Measurements from ENCODE around the gene ZNF497. TPM values are rescaled to one million over a fixed set of nuclear protein-coding genes. Genes with fewer than 3 reads are reported as not detected.

ZNF497 gene
- total and polyA plus RNA-seq, 2 of the 13 experiments (the other 11 are each of a cell fraction or from before 2014, with no cell fraction given): 1.5 to 1.9 TPM

DNA sequence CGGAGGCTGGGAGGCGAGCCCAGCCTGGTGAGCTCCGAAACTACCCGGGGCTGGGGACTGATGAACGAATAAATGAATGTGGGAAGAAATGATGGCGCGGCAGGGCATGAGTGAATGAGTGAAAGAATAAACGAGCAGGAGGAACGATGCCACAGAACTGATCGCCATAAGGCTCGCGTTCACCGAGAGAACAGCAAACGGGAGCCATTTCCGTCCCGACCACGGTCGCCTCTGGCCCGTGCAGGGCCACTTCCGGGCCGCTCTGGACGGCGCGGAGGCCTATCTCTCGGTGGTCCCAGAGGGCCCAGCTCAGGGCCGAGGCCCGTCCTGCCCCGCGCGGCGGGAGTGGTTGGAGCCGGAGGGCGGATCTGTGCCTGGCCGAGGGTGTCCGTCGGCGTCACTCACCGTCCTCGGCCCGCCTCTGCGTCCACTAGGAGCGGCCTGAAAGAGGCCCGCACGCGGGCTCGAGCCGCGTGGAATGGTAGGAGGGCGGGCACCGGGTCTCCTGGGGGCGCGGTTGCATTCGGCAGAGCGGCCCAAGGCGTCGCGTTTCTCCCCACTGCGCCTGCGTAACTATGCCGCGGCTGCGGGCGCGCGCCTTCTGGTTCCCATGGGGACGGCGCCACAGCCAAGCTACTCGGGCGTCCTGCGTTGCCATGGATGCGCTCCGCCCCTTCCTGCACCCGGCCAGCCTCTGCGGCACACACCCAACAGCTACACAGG, at the start of gene ZNF497 (continued):
- TF ChIP-seq TSC22D2 (CRISPR knock-in tag; IDR thresholded peaks at IDR 0.05; ENCODE audit: borderline replicate concordance): no peak
- TF ChIP-seq U2AF2 (IDR thresholded peaks at IDR 0.05; ENCODE audit: low read depth, low read length): peak; percentile 99
- no peak; the same call in 1 of the 2 replicates for TF ChIP-seq MIER2 (CRISPR knock-in tag; IDR thresholded peaks at IDR 0.05)
- peak; percentile 72; the same call in 1 of the 2 replicates for TF ChIP-seq ZNF670 (CRISPR knock-in tag; IDR thresholded peaks at IDR 0.05; ENCODE audit: borderline replicate concordance)
- TF ChIP-seq HNRNPK (IDR thresholded peaks at IDR 0.05; ENCODE audit: low read depth, low read length, poor library complexity, severe bottlenecking): no peak
- TF ChIP-seq, protein P1, sequence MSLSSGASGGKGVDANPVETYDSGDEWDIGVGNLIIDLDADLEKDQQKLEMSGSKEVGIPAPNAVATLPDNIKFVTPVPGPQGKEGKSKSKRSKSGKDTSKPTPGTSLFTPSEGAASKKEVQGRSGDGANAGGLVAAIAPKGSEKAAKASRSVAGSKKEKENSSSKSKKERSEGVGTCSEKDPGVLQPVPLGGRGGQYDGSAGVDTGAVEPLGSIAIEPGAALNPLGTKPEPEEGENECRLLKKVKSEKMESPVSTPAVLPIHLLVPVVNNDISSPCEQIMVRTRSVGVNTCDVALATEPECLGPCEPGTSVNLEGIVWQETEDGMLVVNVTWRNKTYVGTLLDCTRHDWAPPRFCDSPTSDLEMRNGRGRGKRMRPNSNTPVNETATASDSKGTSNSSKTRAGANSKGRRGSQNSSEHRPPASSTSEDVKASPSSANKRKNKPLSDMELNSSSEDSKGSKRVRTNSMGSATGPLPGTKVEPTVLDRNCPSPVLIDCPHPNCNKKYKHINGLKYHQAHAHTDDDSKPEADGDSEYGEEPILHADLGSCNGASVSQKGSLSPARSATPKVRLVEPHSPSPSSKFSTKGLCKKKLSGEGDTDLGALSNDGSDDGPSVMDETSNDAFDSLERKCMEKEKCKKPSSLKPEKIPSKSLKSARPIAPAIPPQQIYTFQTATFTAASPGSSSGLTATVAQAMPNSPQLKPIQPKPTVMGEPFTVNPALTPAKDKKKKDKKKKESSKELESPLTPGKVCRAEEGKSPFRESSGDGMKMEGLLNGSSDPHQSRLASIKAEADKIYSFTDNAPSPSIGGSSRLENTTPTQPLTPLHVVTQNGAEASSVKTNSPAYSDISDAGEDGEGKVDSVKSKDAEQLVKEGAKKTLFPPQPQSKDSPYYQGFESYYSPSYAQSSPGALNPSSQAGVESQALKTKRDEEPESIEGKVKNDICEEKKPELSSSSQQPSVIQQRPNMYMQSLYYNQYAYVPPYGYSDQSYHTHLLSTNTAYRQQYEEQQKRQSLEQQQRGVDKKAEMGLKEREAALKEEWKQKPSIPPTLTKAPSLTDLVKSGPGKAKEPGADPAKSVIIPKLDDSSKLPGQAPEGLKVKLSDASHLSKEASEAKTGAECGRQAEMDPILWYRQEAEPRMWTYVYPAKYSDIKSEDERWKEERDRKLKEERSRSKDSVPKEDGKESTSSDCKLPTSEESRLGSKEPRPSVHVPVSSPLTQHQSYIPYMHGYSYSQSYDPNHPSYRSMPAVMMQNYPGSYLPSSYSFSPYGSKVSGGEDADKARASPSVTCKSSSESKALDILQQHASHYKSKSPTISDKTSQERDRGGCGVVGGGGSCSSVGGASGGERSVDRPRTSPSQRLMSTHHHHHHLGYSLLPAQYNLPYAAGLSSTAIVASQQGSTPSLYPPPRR (CRISPR knock-in tag; IDR thresholded peaks at IDR 0.05; ENCODE audit: borderline replicate concordance): 0 out of 2 replicates have a peak, but pooled peaks have one; percentile 22
- TF ChIP-seq ZIK1 (CRISPR knock-in tag; IDR thresholded peaks at IDR 0.05; ENCODE audit: borderline replicate concordance, low read depth): 0 out of 2 replicates have a peak, but pooled peaks have one; percentile 57
- TF ChIP-seq, protein P2, sequence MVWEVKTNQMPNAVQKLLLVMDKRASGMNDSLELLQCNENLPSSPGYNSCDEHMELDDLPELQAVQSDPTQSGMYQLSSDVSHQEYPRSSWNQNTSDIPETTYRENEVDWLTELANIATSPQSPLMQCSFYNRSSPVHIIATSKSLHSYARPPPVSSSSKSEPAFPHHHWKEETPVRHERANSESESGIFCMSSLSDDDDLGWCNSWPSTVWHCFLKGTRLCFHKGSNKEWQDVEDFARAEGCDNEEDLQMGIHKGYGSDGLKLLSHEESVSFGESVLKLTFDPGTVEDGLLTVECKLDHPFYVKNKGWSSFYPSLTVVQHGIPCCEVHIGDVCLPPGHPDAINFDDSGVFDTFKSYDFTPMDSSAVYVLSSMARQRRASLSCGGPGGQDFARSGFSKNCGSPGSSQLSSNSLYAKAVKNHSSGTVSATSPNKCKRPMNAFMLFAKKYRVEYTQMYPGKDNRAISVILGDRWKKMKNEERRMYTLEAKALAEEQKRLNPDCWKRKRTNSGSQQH (CRISPR knock-in tag; IDR thresholded peaks at IDR 0.05; ENCODE audit: low read depth): peak; percentile 13; the same call in 1 of the 2 replicates
- TF ChIP-seq ELF3 (CRISPR knock-in tag; IDR thresholded peaks at IDR 0.05): peak; percentile 76
- no peak for TF ChIP-seq ZNF138 (CRISPR knock-in tag; IDR thresholded peaks at IDR 0.05; ENCODE audit: low read depth)
- peak; percentile 54 for TF ChIP-seq DR1 (CRISPR knock-in tag; IDR thresholded peaks at IDR 0.05)
- TF ChIP-seq ZNF816 (CRISPR knock-in tag; IDR thresholded peaks at IDR 0.05; ENCODE audit: borderline replicate concordance): peak; percentile 86; the same call in 1 of the 2 replicates
- TF ChIP-seq KDM5B (CRISPR knock-in tag; IDR thresholded peaks at IDR 0.05; ENCODE audit: borderline replicate concordance): peak; percentile 63; the same call in 1 of the 2 replicates
- TF ChIP-seq ETV5 (CRISPR knock-in tag; IDR thresholded peaks at IDR 0.05; ENCODE audit: borderline replicate concordance): peak; percentile 88
- peak; percentile 41 for TF ChIP-seq FOXK1 (CRISPR knock-in tag; IDR thresholded peaks at IDR 0.05; ENCODE audit: borderline replicate concordance, low read depth)
- peak; percentile 56 for TF ChIP-seq NKX3-1 (CRISPR knock-in tag; IDR thresholded peaks at IDR 0.05)
- TF ChIP-seq MED1 (CRISPR knock-in tag; IDR thresholded peaks at IDR 0.05): peak; percentile 69; the same call in 1 of the 2 replicates
- TF ChIP-seq ZNF569 (CRISPR knock-in tag; IDR thresholded peaks at IDR 0.05; ENCODE audit: borderline replicate concordance): no peak; the same call in 1 of the 2 replicates
- no peak for TF ChIP-seq MZF1 (CRISPR knock-in tag; IDR thresholded peaks at IDR 0.05; ENCODE audit: borderline replicate concordance)
- TF ChIP-seq, protein P3, sequence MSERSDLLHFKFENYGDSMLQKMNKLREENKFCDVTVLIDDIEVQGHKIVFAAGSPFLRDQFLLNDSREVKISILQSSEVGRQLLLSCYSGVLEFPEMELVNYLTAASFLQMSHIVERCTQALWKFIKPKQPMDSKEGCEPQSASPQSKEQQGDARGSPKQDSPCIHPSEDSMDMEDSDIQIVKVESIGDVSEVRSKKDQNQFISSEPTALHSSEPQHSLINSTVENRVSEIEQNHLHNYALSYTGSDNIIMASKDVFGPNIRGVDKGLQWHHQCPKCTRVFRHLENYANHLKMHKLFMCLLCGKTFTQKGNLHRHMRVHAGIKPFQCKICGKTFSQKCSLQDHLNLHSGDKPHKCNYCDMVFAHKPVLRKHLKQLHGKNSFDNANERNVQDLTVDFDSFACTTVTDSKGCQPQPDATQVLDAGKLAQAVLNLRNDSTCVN (CRISPR knock-in tag; IDR thresholded peaks at IDR 0.05; ENCODE audit: borderline replicate concordance): no peak
- TF ChIP-seq AHR (CRISPR knock-in tag; IDR thresholded peaks at IDR 0.05): no peak; the same call in 1 of the 2 replicates
- TF ChIP-seq HNRNPLL (IDR thresholded peaks at IDR 0.05; ENCODE audit: low read depth, low read length, poor library complexity, severe bottlenecking): peak; percentile 90
